Measurements from ENCODE around the gene TIMMDC1. TPM values are rescaled to one million over a fixed set of nuclear protein-coding genes. Genes with fewer than 3 reads are reported as not detected.

The TIMMDC1 gene
- total and polyA plus RNA-seq, 2 of the 4 experiments (the other 2 are of a cell fraction) = 52.5 to 56.6 TPM

- CTCF ChIA-PET = no interaction called here
- no CpG with 5 or more reads among the region's 4 CpGs for WGBS, 2 experiments (ENCODE audit: extremely low coverage in 2 of 2, insufficient read length in 1 of 2)
- BruUV-seq (replicated peaks) = no TSS peak
Measured at GRCh38 chr3:119531151-119531550, 32.8 kb downstream of the TIMMDC1 start.

More at GRCh38 chr3:119531151-119531550, 32.8 kb downstream of the TIMMDC1 start:
- dilution Hi-C loops (cut with HindIII; ENCODE audit: low sequenced_read_pairs, unreplicated experiment) (no loop called here), in situ Hi-C loops (cut with MboI; ENCODE audit: low sequenced_read_pairs) (no loop called here), intact Hi-C loops (cut with micrococcal nuclease) (no loop called here)
- Histone ChIP-seq H3K4me3 (ENCODE audit: insufficient read depth, low read depth, low read length) (no peak overlapping the region), H3K36me3 (ENCODE audit: control insufficient read depth, insufficient read depth, low read length) (no peaks in the 10 kb centered on the region), H3K4ac (ENCODE audit: low read depth, low read length) (no peak overlapping the region), H2AFZ (replicated peaks; ENCODE audit: low read length, poor library complexity) (no peak overlapping the region), H3K79me1 (ENCODE audit: low read depth in 1 of 2, low read length in 2 of 2) (no peaks in the 10 kb centered on the region), H3K27ac (ENCODE audit: insufficient read depth, low read length) (no peak overlapping the region), H4K91ac (ENCODE audit: insufficient read depth, low read depth, low read length) (no peak overlapping the region), H2AK9ac (replicated peaks; ENCODE audit: low read depth, low read length, poor library complexity) (no peak overlapping the region), H4K5ac (ENCODE audit: low read depth, low read length) (no peak overlapping the region), H4K8ac (ENCODE audit: low read depth in 2 of 2, low read length in 2 of 2) (no peak overlapping the region), H2BK120ac (ENCODE audit: low read depth, low read length) (no peak overlapping the region), H4K20me1 (ENCODE audit: insufficient read depth, low read length) (no peaks in the 10 kb centered on the region), H3K9ac (ENCODE audit: low read depth, low read length) (no peak overlapping the region), H2BK20ac (ENCODE audit: low read depth, low read length) (no peak overlapping the region), H3K23ac (ENCODE audit: low read depth, low read length) (no peak overlapping the region), H3K4me2 (ENCODE audit: low read depth, low read length) (no peak overlapping the region), H3K9me1 (ENCODE audit: insufficient read depth, low read length) (no peaks in the 10 kb centered on the region), H3K9me3 (ENCODE audit: control insufficient read depth, insufficient read depth, low read length) (no peaks in the 10 kb centered on the region), H2BK5ac (ENCODE audit: low read depth, low read length, poor library complexity, severe bottlenecking) (no peak overlapping the region), H3K18ac (ENCODE audit: low read depth, low read length) (no peak overlapping the region), H3K56ac (ENCODE audit: extremely low read depth, insufficient read depth, low read length) (no peak overlapping the region), H3K14ac (replicated peaks; ENCODE audit: low read depth, low read length) (no peak overlapping the region), H2AK5ac (ENCODE audit: low read depth, low read length) (no peak overlapping the region), H2BK15ac (ENCODE audit: low read depth, low read length) (no peak overlapping the region), H3K27me3 (ENCODE audit: control insufficient read depth, insufficient read depth, low read length) (no peaks in the 10 kb centered on the region), H3K4me1 (ENCODE audit: control insufficient read depth, insufficient read depth, low read length) (peaks cover 4% of the 10 kb centered on the region)
- ATAC-seq (ENCODE audit: low read depth) (no peak), DNase-seq (no peak)
- TF ChIP-seq POLR2A (IDR thresholded peaks at IDR 0.05; ENCODE audit: low read depth, low read length) (no peak), RAD21 (IDR thresholded peaks at IDR 0.05; ENCODE audit: low read length) (no peak)
- POLR2A ChIA-PET (ENCODE audit: unreplicated experiment) = no interaction called here

Data from IMR-90 (cell line).